Muscle of back (tissue), 11 donors: Measurements from ENCODE around the gene MVK. TPM values are rescaled to one million over a fixed set of nuclear protein-coding genes. Genes with fewer than 3 reads are reported as not detected.

Experiments
- DNase-seq, 3 donors: peaks; one replicate each; pipeline versions ENCODE4 v3.0.0 to v3.0.0-alpha.2; 2013
- polyA plus RNA-seq, 10 donors: library from polyadenylated mRNA; unstranded; fragments of 120-200 nt; gene quantifications; one replicate each; pipeline ENCODE4 v1.2.1, GENCODE V29; 2013; ENCODE audit not compliant: insufficient read length in 10 of 10

The MVK gene
- polyA plus RNA-seq, 10 donors = 11.3 to 18.0 (median 16.0) TPM

- no peak for DNase-seq
Measured at GRCh38 chr12:109542876-109543275, 30.7 kb upstream of the MVK start.

- DNase-seq = no peak
Measured at GRCh38 chr12:109544955-109545531, 28.6 kb upstream of the MVK start.

GRCh38 chr12:109545826-109546225 lies 27.8 kb upstream of the MVK start:
- no peak for DNase-seq

- no peak for DNase-seq
Measured at GRCh38 chr12:109547286-109547685, 26.3 kb upstream of the MVK start.

GRCh38 chr12:109548258-109548657 lies 25.3 kb upstream of the MVK start:
- DNase-seq = no peak

GRCh38 chr12:109549613-109550270 lies 23.9 kb upstream of the MVK start:
- DNase-seq = no peak

- no peak for DNase-seq
Measured at GRCh38 chr12:109550281-109550680, 23.3 kb upstream of the MVK start.

- DNase-seq = no peak
Measured at GRCh38 chr12:109551108-109551507, 22.5 kb upstream of the MVK start.

GRCh38 chr12:109552971-109553370 lies 20.6 kb upstream of the MVK start:
- no peak for DNase-seq

GRCh38 chr12:109553483-109553882 lies 20.1 kb upstream of the MVK start:
- peak in 1 of 3 donors; percentile 29 for DNase-seq

- no peak for DNase-seq
Measured at GRCh38 chr12:109553906-109554500, 19.6 kb upstream of the MVK start.

- DNase-seq = no peak
Measured at GRCh38 chr12:109554761-109555160, 18.8 kb upstream of the MVK start.

- no peak for DNase-seq
Measured at GRCh38 chr12:109555431-109556315, 17.9 kb upstream of the MVK start.

GRCh38 chr12:109557200-109557599 lies 16.4 kb upstream of the MVK start:
- DNase-seq = no peak

GRCh38 chr12:109557805-109558204 lies 15.8 kb upstream of the MVK start:
- no peak for DNase-seq

- DNase-seq = no peak
Measured at GRCh38 chr12:109558374-109559199, 15.0 kb upstream of the MVK start.

GRCh38 chr12:109559200-109559505 lies 14.4 kb upstream of the MVK start:
- DNase-seq = no peak

- DNase-seq = no peak
Measured at GRCh38 chr12:109559601-109560000, 14.0 kb upstream of the MVK start.

GRCh38 chr12:109560867-109561710 lies 12.5 kb upstream of the MVK start:
- DNase-seq = no peak

GRCh38 chr12:109561711-109562030 lies 11.9 kb upstream of the MVK start:
- DNase-seq = no peak

- no peak for DNase-seq
Measured at GRCh38 chr12:109562871-109563270, 10.7 kb upstream of the MVK start.
